ENCODE data around the gene APP. TPM values are rescaled to one million over a fixed set of nuclear protein-coding genes. Genes with fewer than 3 reads are reported as not detected.

Gene APP
- total and polyA plus RNA-seq, 10 of the 15 experiments (the other 5 are each of a cell fraction or from before 2014, with no cell fraction given), result 8.8 to 94.9 (median 51.0) TPM

DNA sequence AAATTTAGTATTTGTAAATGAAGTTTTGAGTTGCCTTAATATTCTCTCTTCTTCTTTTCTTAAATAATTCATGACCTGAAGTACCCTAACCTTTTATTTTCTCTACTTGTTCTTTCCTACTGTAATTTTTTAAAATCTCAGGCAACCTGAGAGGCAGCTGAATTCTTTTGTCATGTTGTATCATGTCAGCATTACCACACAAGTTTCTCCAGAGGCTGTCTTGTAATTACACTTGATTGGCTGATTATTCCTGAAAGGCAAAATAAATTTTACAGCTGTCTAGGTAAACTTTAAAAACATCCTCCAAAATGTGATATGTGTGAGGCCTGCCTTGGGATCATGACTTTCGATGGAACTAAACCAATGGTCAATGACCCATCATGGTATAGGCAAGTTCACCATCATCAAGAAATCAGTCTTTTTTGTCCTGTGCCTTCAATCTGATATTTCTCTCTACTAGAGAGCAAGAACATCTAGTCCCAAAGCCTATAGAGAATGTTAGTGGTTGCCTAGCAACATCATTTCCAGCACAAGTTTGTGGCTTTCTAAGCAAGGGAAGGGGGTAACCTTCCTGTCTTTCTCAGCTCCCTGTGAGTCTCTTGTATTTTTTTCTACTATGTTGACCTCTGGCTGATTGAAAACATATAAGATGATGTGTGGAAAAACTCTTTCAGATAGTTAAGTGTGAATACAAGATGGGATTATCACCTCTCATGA is 320.3 kb downstream of the APP start:
- Histone ChIP-seq H3K79me2 (ENCODE audit: control insufficient read depth, insufficient read depth, low read length) (no peaks in the 10 kb centered on the region), H4K20me1 (ENCODE audit: control insufficient read depth, insufficient read depth) (no peaks in the 10 kb centered on the region), H3K4me3 (no peak overlapping the region), H3K9me3 (replicated peaks; ENCODE audit: control insufficient read depth, insufficient read depth, low read length) (no peaks in the 10 kb centered on the region), H3K27ac (ENCODE audit: control insufficient read depth, insufficient read depth) (no peak overlapping the region), H3K4me1 (ENCODE audit: control insufficient read depth, insufficient read depth, low read length) (no peaks in the 10 kb centered on the region; the same call in 1 of the 2 replicates), H3K36me3 (ENCODE audit: control insufficient read depth in 2 of 2, insufficient read depth in 2 of 2, low read length in 1 of 2) (no peaks in the 10 kb centered on the region), H2AFZ (ENCODE audit: control insufficient read depth, low read depth, low read length) (no peak overlapping the region), H3K9ac (ENCODE audit: control insufficient read depth, insufficient read depth, low read length) (no peak overlapping the region), H3K4me2 (ENCODE audit: control insufficient read depth, insufficient read depth) (no peak overlapping the region), H3K27me3 (replicated peaks in 1 of 2; ENCODE audit: control insufficient read depth in 2 of 2, insufficient read depth in 2 of 2, low read length in 1 of 2) (no peaks in the 10 kb centered on the region)
- in situ Hi-C loops (cut with MboI) (no loop called here), intact Hi-C loops (cut with micrococcal nuclease; ENCODE audit: unreplicated experiment) (no loop called here)
- DNase-seq (ENCODE audit: low read depth, low spot score), result no peak
- ChIA-PET SMC1A (ENCODE audit: uncharacterized antibody, unreplicated experiment) (no interaction called here), CTCF (interaction anchor here (1.9 kb wide), 1 partner anchor 12 kb away, joined by 5 read pairs; no protein-coding TSS in a partner anchor), POLR2A (no interaction called here), RAD21 (ENCODE audit: unreplicated experiment) (no interaction called here)
- TF ChIP-seq, protein P1, sequence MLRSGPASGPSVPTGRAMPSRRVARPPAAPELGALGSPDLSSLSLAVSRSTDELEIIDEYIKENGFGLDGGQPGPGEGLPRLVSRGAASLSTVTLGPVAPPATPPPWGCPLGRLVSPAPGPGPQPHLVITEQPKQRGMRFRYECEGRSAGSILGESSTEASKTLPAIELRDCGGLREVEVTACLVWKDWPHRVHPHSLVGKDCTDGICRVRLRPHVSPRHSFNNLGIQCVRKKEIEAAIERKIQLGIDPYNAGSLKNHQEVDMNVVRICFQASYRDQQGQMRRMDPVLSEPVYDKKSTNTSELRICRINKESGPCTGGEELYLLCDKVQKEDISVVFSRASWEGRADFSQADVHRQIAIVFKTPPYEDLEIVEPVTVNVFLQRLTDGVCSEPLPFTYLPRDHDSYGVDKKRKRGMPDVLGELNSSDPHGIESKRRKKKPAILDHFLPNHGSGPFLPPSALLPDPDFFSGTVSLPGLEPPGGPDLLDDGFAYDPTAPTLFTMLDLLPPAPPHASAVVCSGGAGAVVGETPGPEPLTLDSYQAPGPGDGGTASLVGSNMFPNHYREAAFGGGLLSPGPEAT (IDR thresholded peaks at IDR 0.05; ENCODE audit: low read depth), result no peak
- TF ChIP-seq EED (IDR thresholded peaks at IDR 0.05; ENCODE audit: low read depth) (no peak), ZZZ3 (IDR thresholded peaks at IDR 0.05; ENCODE audit: control insufficient read depth, insufficient read length, low read depth) (no peak)
- TF ChIP-seq, protein P2, sequence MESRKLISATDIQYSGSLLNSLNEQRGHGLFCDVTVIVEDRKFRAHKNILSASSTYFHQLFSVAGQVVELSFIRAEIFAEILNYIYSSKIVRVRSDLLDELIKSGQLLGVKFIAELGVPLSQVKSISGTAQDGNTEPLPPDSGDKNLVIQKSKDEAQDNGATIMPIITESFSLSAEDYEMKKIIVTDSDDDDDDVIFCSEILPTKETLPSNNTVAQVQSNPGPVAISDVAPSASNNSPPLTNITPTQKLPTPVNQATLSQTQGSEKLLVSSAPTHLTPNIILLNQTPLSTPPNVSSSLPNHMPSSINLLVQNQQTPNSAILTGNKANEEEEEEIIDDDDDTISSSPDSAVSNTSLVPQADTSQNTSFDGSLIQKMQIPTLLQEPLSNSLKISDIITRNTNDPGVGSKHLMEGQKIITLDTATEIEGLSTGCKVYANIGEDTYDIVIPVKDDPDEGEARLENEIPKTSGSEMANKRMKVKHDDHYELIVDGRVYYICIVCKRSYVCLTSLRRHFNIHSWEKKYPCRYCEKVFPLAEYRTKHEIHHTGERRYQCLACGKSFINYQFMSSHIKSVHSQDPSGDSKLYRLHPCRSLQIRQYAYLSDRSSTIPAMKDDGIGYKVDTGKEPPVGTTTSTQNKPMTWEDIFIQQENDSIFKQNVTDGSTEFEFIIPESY (IDR thresholded peaks at IDR 0.05), result no peak
- no peak for ATAC-seq
- no TSS peak for BruUV-seq (replicated peaks)
- FAIRE-seq, result no peak
- WGBS (ENCODE audit: insufficient coverage, insufficient replicate concordance, low lambda C conversion rate, missing lambda C conversion rate), result 0% methylated on average over 1 of the region's 1 CpG

Measured in GM12878 (cell line).